ENCODE data around the gene E2F6.

E2F6 gene, protein sequence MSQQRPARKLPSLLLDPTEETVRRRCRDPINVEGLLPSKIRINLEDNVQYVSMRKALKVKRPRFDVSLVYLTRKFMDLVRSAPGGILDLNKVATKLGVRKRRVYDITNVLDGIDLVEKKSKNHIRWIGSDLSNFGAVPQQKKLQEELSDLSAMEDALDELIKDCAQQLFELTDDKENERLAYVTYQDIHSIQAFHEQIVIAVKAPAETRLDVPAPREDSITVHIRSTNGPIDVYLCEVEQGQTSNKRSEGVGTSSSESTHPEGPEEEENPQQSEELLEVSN

DNA sequence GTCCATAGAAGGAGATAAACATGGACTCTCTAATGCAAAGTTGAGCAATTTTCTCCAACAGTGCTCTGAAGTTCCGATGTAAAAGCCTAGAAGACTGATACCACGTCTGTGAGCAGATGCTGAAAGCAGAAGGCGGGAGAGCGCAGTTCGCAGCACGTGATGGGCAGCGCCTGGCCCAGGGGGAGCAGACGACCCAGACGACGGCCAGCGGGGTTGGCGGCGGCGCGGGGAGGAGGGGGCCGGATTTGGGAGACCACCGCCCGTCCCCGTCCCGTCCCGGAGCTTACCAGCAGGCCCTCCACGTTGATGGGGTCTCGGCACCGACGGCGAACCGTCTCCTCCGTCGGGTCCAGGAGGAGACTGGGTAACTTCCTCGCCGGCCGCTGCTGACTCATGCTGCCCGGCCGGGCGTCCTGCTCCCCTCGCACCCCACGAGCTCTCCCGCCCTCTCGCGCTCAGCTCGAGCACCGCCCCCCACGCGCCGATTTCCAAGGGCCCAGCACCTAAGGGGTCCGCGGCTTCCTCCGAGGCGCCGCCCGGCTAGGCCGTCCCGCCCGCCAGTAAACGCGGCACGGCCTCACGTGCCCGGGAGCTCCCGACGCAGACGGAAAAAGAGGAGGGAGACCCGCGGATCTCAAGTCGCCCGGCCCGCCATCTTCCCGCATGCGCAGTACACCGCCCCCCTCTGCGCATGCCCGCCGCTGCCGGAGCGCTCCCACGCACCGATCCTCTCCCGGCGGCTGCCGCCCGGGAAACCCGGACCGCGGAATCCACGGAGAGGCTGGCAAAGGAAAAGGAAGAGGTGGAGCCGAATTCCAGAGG is at the start of gene E2F6:
Gene E2F6, minus strand, starts transcription at position 677 of the 822 bp plus-strand sequence. Its CDS starts 282 bp downstream, at position 395.
- DNase-seq, result peak; percentile 66 to 80 (median 70)

DNA sequence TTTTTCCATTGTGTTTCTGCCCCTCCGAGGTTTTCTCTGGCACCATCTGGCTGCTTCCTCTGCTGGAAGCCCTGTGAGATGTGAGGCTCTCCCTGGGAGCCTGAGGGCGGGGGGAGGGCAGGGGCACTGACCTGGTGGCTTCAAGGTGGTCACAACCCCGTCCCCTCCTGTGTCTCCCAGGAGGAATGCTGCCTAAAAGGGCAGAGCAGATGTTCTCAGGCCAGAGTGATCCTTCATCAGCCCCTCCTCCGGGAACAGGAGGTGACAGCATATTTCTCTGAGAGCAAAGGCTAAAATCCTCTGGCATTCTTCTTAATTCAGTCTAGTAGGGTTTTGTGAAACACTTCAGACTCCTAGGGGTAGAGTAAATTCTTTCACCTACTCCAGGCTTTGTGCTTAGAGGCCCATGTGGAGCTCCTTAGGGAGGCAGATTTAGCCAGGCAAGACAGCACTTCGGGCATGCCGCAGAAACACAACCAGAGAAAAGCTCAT is 49.6 kb upstream of the E2F6 start:
- no peak for DNase-seq

DNA sequence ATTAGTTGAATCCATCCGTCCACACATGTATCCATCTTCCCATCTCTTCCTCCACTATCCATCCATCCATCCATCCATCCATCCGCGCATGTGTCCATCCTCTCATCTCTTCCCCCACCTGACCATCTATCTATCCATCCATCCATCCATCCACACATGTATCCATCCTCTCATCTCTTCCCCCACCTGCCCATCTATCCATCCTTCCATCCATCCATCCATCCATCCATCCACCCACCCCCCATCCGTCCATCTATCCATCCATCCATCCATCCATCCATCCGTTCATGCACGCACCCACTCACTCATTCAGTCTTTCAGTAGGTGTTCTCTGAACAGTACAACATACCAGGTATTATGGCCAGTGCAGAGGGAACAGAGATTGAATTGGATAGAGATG is 48.9 kb upstream of the E2F6 start:
- DNase-seq, result no peak

DNA sequence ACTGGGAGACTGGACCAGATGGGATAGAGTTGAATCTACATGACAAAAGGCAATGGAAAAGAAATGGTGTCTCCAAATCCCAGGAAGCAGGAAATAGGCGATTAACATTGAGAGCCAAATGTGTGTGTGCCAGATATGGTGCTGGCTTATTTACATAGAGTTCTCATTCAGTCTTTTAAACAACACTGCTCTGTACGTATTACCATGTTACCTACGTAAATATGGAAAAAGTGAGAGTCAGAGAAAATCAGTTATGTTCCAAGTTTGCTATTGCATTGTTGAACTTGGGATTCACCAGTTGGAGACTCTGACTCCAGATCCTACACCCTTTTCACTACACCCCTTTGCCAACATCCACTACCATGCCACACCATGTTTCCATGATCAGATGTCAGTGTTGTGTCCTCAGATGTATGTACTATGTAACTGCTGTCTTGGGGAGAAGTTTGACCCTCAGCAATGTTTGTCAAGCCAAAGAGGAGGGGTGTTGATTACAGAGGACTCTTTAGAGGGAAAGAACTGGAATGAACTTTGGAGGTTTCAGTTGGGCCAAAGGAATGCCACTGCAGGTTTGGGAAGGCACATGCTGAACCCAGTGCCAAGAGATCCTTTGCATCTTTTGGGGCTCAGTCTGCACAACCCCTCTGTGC is 48.2 kb upstream of the E2F6 start:
- DNase-seq, result no peak

DNA sequence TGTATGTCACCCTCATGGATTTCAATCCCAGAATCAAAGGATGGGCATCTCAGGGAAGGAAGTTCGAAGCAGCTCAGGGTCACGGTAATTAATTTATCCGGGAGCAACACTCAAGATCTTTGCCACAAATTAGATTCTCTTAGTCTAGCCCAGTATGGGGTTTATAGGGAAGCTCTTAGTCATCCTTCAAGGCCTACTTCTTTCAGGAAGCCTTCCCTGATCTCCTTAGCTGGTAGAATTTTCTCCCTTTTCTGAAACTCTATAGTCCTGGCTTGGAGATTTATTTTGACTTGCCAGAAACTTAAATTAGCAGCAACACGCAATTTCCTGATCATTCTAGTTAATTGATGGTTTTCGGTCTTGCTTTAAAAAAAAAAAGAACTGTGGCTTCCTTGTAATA is 47.4 kb upstream of the E2F6 start:
- DNase-seq, result no peak

DNA sequence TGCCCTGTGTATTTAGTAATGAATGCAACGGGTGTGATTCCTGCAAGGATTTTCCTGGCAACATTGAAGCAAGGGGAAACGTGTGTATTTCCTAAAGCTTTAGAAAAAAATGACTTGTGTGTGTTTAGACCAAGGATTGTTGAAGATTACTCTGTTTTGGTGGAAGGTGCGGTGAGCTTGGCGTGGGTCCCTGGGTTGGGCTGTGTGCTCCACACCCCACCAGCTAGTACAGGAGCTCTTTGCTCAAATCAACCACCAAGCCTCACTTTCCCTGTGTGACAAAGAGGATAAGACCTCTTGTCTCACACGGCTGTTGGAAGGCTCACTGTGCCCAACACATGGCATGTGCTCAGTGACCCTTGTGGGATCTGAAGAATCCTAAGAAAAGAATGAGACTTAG is 46.5 kb upstream of the E2F6 start:
- no peak for DNase-seq

DNA sequence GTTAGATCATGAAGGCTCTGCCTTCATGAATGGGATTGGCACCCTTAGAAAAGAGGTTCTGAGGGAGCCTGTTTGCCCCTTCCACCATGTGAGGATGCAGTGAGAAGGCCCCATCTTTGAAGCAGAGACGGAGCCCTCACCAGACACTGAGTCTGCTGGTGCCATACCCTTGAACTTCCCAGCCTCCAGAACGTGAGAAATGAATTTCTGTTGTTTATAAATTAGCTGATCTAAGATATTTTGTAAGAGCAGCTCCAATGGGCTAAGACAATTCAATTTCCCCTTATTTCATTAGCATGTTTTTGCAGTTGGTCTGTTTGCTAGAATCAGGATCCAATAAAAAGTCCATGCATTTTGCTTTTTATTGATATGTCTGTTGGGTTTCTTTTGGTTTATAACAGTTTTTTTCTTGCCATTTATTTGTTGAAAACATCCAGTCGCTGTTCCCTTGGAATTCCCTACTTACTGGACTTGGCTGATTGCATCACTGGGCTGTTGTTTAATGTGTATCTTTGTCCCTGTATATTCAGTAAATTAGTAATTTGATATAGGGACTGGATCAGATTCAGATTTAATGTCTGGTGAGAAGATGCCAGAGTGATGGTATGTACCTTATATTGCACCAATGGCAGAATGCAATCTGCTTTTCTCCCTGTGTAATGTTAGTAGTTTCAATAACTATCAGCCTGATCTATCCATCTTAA is 43.8 kb upstream of the E2F6 start:
- no peak for DNase-seq

DNA sequence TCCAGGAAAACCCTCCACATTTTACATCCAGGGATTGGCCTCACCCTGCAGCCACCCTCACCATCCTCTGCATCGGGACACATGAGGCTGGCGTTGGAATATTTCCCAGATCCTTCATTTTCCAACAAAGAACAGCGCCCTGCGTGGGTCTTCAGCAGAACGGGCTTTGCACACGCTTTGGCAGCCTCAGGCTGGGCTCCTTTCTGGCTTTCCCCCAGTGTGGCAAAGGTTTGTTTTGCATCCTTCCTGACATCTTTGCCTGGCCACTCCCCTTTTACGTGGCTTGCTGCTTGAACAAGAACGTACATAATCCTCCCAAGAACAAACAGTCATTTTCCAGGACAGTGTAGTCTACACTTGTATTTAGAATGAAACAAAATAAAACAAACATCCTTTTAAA is 42.3 kb upstream of the E2F6 start:
- DNase-seq, result no peak

DNA sequence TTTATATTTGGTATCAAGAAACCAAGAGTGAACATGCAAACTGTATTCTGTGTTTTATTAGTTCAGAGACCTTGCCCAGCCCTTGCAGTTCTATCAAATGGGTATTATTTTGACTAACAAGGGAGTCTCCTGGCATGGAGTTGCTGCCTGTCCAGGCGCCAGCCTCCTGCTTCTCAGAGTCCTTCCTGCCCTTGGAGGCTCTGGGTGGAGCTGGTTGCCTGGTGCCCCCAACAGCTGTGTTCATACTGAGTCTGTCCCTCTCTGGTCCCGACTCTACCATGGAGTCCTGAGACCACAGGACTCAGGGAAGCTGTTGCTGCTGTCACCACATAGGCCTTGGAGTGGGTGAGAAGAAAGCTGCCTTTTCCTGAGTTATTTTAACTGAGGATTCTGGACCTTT is 41.6 kb upstream of the E2F6 start:
- DNase-seq, result no peak

DNA sequence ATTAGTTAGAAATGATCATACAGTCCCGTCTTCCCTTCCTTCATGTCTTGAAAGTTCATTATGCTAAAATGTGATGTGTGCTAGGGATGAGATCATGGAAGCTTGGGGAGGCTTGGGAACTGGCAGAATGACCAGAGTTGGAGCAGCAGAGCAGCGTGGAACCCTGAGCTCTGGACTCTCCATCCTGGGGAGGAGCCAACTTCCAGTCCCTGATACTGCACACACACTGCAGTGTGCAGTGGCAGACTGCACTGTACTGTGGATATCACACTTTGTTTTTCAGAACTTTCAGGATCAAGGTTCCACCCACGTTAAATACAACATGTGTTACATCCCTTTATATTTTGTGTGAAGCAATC is 40.6 kb upstream of the E2F6 start:
- DNase-seq, result no peak

DNA sequence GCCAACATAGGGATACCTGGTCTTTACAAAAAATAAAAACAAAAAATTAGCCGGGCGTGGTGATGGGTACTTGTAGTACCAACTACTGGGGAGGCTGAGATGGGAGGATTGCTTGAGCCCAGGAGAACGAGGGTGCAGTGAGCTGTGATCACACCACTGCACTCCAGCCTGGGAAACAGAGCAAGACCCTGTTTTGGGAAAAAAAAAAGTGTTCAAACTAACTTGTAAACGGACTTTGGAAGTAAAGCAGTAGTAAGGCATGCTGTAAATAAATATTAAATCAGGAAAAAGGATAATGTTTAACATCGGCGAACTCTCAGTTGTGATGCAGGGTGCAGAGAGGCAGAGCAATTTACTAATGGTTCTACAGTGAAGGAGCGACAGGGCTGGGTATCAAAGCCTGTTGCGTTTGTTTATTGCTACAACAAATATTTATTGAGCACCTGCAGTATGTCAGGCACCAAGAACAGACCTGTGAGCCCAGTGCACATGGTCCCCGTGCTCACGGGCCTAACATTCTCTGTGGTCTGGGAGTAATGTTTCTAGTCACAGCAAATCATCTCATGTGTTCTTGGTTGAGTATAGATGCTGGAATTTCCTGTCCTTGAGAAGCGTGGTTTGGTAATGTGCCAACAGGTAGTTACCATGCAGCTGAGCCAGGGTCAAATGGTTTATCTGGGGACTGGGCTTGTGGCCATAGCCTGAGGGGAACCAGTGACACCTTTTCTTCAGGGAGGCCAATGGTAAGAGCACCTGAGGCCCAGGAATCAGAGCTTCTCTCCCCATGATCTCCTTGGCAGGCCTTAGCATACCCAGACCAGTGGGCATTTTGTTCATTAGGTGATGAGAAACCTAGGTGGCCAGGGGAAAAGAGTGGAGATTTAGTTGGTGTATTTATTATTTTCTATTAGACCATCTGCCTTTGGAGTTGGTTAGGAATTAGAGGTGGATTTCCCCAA is 40.0 kb upstream of the E2F6 start:
- no peak for DNase-seq

DNA sequence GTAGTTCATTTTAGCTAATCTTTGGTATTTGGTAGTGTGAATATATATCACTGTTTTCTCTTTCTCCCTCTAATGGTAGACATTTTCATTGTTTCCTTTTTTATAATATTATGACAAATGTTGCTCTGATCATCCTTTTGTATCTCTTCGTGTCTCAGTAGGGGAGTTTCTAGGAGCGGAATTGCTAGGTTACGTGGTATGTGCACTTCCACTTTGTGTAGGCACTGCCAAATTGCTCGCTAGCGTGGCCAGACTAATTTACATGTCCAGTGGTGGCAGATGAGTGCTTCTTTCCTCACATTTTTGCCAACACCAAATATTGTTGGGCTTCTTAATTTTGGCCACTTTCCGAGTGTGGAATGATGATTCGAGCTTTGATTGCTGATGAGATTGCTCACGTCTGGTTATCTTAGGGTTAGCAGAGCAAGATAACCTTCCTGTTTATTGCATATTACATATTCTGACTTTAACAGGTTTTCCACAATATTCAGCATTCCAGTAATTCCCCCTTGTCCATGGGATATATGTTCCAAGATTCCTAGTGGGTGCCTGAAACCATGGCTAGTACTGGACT is 37.5 kb upstream of the E2F6 start:
- DNase-seq, result no peak

DNA sequence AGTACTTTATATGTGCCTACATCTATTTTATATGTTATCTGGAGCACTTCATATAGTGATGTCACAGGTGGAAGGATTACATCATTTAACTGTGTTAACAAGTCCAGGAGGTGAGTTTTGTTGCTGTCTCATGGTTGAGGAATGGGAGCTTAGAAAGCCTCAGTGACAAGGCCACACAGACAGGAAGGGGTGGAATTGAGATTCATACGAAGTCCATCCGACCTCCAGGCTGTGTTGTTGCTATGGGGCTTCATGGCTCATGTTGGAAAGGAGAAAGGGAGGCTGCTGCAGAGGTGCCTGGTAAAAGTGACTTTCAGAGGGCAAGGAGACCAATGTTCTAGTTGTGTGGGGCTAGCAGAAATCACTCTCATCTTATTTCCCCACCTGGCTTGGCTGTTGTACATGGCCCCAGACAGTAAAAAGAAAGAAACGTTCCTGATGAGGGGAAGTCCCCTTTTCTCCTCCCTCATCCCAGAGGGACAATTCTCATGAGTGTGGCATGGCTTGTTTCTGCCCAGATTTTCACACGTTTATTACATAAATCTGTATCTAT is 36.9 kb upstream of the E2F6 start:
- no peak for DNase-seq

DNA sequence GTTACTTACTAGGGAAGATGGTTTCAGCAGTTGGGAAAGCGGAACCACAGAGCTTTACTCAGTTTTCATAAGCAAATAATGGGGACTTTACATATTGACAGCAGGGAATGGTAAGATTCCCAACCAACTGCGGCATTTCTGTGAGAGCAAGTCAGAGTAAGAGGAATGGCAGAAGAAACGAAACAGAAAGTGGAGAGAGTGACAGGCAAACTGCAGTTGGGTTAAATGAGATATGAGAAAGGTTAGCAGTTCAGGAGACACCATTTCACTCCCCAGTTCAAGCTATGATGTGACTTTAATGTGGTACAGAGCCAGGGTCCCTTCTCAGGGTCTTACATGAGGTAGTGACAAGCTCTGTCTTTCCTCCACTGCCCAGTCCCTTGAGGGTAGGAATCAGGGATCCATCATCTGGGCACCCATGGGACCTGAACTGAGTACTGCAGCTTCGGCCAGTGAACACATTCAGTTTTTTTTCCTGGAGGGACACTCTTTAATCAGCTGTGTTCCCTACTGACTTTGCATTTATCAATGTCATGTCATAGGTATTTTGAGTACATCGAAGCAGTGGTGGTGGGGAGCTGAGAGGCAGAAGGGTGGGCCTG is 34.8 kb upstream of the E2F6 start:
- no peak for DNase-seq

DNA sequence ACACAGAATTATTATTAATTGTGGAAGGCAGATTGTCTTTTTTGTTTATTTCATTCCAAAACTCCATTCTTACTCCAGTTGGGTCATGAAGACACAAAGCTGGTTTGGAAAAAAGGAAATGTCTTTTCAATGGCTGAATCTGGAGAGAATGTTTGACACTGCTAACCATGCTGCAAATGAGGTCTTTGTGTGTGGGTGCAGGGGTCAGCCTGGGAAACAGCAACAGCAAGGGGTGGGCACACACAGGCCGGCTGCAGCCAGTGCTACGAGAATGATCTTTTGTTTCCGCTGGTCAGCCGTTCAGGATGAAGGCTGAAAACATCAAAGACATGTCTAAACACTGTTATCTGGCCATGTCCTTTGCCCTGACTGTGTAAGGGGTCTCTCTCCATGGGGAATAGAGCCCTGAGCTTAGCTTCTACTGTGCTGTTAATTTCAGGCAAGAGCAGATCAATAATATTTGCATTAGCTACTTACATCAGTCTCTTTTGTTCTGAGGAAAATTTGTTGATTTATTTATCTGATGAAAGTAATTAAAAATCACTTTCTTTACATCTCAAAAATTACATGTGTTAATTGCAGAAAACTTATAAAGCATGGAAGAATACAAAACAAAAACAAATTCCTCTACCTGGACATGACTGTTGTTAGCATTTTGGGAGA is 33.3 kb upstream of the E2F6 start:
- DNase-seq, result no peak

DNA sequence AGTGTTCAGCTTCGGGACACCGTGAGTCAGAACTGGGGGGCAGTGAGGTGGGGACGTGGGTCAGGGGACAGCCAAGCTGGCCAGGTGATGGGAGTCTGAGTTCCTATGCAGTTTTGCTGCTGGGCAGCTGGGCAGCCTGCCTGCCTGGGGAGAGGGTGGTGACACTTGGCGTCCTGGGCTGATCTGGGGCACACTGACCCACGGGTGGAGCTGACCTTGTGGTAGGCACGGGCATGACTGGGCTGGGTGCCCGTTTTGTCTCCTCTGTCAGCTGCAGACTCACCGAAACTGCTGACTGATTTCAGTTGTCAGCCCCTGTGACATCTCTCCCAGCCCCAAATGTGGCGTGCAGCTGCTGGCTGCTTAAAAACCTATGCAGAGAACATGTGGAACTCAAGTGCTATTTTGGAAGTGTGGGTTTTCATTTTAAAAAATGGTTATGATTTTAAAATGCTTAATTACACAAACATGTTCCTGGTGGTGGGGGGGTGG is 32.6 kb upstream of the E2F6 start:
- no peak for DNase-seq

DNA sequence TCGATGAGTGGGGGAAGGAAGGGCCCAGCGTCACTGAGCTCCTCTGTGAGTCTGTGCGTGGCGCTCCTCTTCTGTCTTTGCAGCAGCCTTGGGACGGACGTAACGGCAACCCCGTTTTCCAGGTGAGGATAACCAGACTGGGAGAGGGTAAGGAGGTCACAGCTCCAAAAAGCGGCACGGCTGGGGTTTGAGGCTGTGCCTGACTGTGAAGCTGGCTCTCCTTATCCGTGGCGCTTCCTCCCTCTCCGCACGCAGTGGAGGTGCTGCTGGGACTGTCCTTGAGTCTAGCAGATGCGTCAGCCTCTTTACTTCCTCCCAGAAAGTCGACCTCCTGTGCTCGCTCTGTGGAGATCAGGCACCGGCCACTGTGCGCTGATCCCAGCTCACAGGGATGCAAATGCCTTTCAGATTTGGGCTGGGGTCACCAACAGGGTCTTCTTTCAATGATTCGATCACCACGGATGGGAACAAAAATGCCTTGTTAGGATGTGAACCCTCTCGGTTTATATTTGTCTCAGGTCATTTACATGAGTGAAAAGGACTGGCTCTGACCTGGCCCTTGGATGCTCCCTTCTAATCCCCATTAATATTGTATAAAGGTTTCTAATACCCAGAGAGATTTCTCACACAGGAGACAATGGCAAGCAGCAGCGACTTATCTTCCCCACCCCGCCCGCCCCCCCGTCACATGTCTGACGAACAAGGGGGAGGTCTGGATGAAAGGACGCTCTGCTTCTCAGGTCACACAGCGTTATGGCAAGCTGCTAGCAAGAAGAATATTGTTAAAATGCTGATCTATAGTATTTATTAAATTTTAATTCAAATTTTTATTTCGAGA is 30.1 kb upstream of the E2F6 start:
- no peak for DNase-seq

DNA sequence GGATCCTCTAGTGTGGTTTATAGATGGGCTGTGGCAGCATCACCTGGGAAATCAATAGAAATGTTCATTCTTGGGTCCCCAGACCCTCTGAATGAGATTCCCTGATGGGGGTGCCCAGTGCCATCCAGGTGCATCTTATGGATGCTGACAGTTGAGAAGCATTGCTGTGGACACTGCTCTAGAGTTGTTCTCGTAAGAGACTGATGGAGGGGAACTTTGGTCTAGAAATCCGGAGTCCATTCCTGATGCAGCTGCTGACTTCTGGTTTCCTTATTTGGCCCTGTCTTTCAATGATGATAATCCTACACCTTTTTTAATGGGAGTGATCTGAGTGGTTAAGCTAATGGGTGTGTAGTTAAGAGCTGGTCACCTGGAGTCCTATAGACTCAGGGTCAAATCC is 28.3 kb upstream of the E2F6 start:
- no peak for DNase-seq

DNA sequence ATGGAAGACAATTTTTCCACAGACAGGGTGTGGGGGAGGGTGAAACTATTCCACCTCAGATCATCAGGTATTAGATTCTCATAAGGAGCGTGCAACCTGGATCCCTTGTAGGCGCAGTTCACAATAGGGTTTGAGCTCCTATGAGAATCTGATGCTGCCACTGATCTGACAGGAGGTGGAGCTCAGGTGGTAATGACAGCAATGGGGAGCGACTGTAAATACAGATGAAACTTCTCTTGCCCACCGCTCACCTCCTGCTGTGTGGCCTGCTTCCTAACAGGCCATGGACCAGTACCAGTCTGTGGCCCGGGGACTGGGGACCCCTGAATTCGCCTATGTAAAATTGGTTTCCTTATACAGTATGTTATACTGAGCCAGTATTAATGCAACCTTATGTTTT is 27.3 kb upstream of the E2F6 start:
- no peak for DNase-seq

Data from activated naive CD4-positive, alpha-beta T cell (primary cell).